Activated CD8-positive, alpha-beta memory T cell treated with anti-CD3 and anti-CD28 coated beads, Interleukin-2, amount 10 ng/mL, durations not matched to agents 7 days and 5 days (primary cell): ENCODE results near the gene INTS4. TPM values are rescaled to one million over a fixed set of nuclear protein-coding genes. Genes with fewer than 3 reads are reported as not detected.
"Not testable (repeated sequence)": the region's sequence is repeated elsewhere in the genome, so short reads cannot be mapped to it uniquely, and the experiment has no call there.

Source experiments
- ATAC-seq: fragments of 150-1000 bp; cut with Tn5 transposase; one replicate; pipeline ENCODE4 v1.10.0; 2021; ENCODE audit warnings: moderate library complexity
- CTCF ChIA-PET: fragments of 350-600 bp; sonication (Branson Sonifier 250); formaldehyde crosslinking; loops from one replicate; lab custom pipeline; 2021; ENCODE audit warnings: antibody characterized with exemption; lab: Charles Lee
- DNase-seq: peaks from one replicate; pipeline ENCODE4 v3.0.0-alpha.2; 2020
- H3K27ac Mint-ChIP-seq: one replicate; pipeline ENCODE4 v1.8.0; 2021; ENCODE audit warnings: mild to moderate bottlenecking, mixed read lengths
- H3K27me3 Mint-ChIP-seq: one replicate; pipeline ENCODE4 v1.8.0; 2021; ENCODE audit warnings: mixed read lengths
- H3K36me3 Mint-ChIP-seq: one replicate; pipeline ENCODE4 v1.8.0; 2021; ENCODE audit warnings: mild to moderate bottlenecking, mixed read lengths
- H3K4me1 Mint-ChIP-seq: one replicate; pipeline ENCODE4 v1.8.0; 2021; ENCODE audit warnings: mixed read lengths
- H3K4me3 Mint-ChIP-seq: one replicate; pipeline ENCODE4 v1.8.0; 2021; ENCODE audit warnings: mild to moderate bottlenecking, moderate library complexity, mixed read lengths
- H3K9me3 Mint-ChIP-seq: one replicate; pipeline ENCODE4 v1.8.0; 2022; ENCODE audit warnings: low read depth, mixed read lengths
- total RNA-seq, 2 experiments: library from RNA; stranded (reverse); gene quantifications; one replicate each; pipeline ENCODE4 v1.2.3, GENCODE V29; 2021

INTS4 gene
- 10 to 100 TPM; 53.9 to 57.9 TPM for total RNA-seq

DNA sequence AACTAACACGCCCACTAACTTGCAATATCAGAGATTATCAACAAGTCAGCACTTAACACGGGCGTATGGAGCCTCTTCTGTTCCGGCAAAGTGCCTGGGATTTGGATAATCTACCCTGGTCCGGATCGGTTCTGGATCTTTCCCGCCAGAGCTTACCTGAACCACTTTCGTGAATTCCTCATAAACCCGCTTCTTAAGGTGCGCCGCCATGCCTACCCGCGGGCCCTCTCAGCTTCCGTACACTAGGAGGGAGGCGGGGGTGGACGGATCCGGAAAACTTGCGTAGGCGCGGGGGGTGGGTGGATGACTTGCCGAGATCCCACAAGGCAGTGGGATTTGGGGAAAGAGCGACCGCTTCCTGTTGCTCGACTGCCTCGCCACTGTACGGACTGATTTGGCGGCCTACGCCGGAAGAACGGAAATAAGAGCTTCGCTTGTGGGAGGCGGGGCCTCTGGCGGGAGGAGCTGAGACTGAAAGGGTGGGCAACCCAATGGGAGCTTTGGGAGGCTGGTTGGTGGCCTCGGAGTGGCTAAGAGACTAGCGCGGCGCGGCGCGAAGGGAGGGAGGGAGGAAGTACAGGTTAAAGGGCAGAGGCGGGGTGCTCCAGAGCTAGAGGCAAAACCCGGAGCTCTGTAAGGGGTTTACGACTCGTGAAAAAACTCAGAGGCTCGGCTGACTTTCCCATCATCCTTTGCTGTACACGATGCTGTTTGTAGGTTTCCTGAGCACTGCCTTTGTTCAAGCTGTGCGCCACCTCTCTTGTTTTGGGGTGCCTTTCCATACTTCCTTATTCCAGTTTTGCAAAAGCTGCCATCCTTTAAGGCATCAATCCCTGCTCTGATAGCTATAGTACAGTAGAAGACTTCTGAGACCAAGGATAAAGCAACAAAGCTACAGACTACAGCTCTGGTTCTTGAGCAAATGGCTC, at the start of gene INTS4:
Gene INTS4, minus strand, starts transcription at position 235 of the 929 bp plus-strand sequence. Its CDS starts 25 bp downstream, at position 210.
- CTCF ChIA-PET: interaction anchor here (0.6 to 2.0 kb wide), 17 partner anchors 9 to 903 kb away, joined by 3 to 25 read pairs (median 3); partner anchors contain the start of genes AAMDC, GAB2, KCTD21 and RSF1
- H3K27ac Mint-ChIP-seq: peak within 1 kb of the TSS; percentile 91
- peak within 1 kb of the TSS; percentile 94 for H3K4me3 Mint-ChIP-seq
- no peaks in the 10 kb centered on the region for H3K9me3 Mint-ChIP-seq
- H3K36me3 Mint-ChIP-seq: peaks cover 1% of the 10 kb centered on the region
- no peaks in the 10 kb centered on the region for H3K27me3 Mint-ChIP-seq
- DNase-seq: peak; percentile 100
- peaks cover 24% of the 10 kb centered on the region for H3K4me1 Mint-ChIP-seq
- ATAC-seq: peak; percentile 99

DNA sequence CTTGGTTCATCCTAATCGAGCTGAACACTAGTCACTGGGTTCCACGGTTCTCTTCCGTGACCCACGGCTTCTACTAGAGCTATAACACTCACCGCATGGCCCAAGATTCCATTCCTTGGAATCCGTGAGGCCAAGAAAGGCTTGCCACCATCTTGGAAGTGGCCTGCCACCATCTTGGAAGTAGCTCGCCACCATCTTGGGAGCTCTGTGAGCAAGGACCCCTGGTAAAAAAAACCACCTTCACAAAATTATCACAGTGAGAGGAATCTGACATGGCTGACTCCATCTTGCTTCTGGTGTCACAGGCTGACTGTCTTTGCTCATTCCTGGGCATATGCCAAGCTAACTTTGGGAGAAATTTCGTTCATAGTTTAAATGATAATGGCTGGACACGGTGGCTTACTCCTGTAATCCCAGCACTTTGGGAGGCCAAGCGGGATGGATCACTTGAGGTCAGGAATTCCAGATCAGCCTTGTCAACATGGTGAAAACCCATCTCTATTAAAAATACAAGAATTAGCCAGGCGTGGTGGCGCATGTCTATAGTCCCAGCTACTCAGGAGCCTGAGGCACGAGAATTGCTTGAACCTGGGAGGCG, 47.5 kb upstream of the INTS4 start:
- CTCF ChIA-PET: no interaction called here
- no peak for ATAC-seq

GRCh38 chr11:78041380-78041719, 46.9 kb upstream of the INTS4 start:
- peaks cover 19% of the 10 kb centered on the region for H3K4me1 Mint-ChIP-seq
- CTCF ChIA-PET, H3K4me3 Mint-ChIP-seq, H3K27me3 Mint-ChIP-seq, ATAC-seq, H3K27ac Mint-ChIP-seq, DNase-seq, H3K36me3 Mint-ChIP-seq, H3K9me3 Mint-ChIP-seq: not testable (repeated sequence)

More for the DNA sequence above, 47.5 kb upstream of the INTS4 start:
- Mint-ChIP-seq H3K27me3 (no peaks in the 10 kb centered on the region), H3K27ac (no peak overlapping the region), H3K4me3 (no peak overlapping the region), H3K9me3 (no peaks in the 10 kb centered on the region), H3K36me3 (no peaks in the 10 kb centered on the region), H3K4me1 (peaks cover 22% of the 10 kb centered on the region)
- no peak for DNase-seq

DNA sequence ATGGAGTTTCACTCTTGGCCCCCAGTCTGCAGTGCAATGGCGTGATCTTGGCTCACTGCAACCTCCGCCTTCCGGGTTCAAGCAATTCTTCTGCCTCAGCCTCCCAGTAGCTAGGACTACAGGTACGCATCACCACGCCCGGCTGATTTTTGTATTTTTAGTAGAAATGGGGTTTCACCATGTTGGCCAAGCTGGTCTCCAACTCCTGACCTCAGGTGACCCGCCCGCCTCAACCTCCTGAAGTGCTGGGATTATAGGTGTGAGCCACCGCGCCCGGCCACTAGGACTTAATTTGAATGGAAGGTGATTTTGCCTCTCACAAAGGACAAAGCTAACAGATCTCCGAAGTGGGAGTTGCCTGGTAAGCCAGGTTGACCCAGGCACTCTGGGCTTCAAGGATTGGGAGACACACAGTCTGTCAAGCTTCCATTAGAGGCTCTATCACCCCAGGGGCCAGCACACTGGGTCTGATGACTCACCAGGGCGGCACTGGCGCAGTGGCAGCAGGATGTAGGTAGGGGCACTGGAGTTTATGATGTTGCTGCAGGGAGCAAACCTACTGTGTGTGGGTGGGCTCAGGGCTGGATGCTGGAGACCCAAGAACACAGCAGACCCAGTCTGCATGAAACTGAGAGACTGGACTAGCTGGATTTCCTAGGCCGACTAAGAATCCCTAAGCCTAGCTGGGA, 46.4 kb upstream of the INTS4 start:
- H3K4me3 Mint-ChIP-seq: no peak overlapping the region
- H3K36me3 Mint-ChIP-seq: no peaks in the 10 kb centered on the region
- peaks cover 15% of the 10 kb centered on the region for H3K4me1 Mint-ChIP-seq
- no peak for DNase-seq
- no peak for ATAC-seq
- no peak overlapping the region for H3K27ac Mint-ChIP-seq
- no peaks in the 10 kb centered on the region for H3K9me3 Mint-ChIP-seq
- CTCF ChIA-PET: no interaction called here
- H3K27me3 Mint-ChIP-seq: no peaks in the 10 kb centered on the region

DNA sequence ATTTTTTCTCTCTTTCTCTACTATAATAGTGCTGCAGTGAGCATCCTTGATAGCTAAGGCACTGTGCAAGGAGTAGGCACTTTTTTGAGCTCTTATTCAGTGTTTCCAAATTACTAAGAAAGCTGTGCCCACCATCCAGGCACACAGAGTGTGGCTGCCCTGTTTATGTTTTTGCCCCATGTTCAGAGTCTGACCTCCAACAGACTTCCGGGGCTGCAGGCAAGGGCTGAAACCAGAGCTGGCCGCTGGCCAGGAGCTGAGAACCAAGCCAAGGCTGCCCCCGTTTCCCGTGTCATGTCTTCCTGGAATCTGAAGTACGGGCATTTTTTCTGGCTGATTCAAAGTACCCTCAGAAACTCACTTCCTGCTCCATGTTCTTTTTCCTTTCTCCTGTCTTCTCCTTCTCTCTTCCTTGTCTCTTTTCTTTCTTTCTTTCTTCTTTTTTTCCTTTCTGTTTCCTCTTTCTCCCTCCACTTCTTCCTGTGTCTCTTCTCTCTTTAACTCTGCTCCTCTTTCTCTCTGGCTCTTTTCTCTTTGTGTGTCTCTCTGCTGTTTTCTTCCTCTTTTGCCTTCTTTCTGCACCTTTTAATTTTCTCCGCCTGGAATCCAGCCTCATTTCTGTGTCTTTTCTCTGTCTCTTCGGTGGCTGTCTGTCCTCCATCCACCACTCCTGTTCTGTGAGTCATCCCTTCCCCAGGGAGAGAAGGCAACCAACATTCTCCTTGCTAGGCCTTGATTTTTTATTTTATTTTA, 45.6 kb upstream of the INTS4 start:
- peak; percentile 66 for ATAC-seq
- Mint-ChIP-seq H3K4me3 (peak overlapping the region; percentile 62), H3K4me1 (peaks cover 10% of the 10 kb centered on the region), H3K27ac (peak overlapping the region; percentile 91), H3K9me3 (no peaks in the 10 kb centered on the region), H3K27me3 (no peaks in the 10 kb centered on the region), H3K36me3 (no peaks in the 10 kb centered on the region)
- DNase-seq: peak; percentile 57
- CTCF ChIA-PET: interaction anchor here (1.0 kb wide), 1 partner anchor 41 kb away, joined by 4 read pairs; no protein-coding TSS in a partner anchor

GRCh38 chr11:78039391-78039918, 45.0 kb upstream of the INTS4 start:
- Mint-ChIP-seq H3K4me1 (peaks cover 13% of the 10 kb centered on the region), H3K4me3 (peak overlapping the region; percentile 62), H3K9me3 (no peaks in the 10 kb centered on the region), H3K36me3 (no peaks in the 10 kb centered on the region), H3K27ac (peak overlapping the region; percentile 91), H3K27me3 (no peaks in the 10 kb centered on the region)
- ATAC-seq (peak; percentile 20), DNase-seq (no peak)
- CTCF ChIA-PET: interaction anchor here (0.7 to 1.0 kb wide), 2 partner anchors 40 to 336 kb away, joined by 3 to 4 read pairs; no protein-coding TSS in a partner anchor

DNA sequence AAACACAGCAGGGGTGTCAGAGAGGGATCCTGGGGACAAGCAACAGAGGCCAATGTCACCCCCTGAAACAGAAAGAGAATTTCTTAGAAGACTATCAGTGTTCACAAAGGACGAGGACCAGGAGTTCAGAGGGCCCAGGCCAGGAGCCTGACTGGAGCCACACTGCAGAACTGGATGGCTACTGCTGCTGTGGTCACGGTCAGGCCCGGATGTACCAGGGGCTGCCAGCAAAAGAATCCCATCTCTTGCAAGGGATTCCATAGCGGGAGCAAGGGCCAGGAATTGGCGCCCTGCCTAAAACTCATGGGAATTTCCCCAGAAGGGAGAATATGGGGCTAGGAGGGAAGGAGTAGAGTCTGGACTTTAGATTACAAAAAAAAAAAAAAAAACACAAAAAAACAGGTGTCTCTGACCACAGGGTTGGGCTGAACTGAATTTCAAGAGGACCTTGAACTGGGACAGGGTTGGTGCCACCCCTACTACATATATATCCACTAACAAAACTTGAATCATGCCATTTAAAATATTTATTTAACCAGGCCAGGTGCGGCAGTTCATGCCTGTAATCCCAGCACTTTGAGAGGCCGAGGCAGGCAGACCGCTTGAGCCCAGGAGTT, 44.3 kb upstream of the INTS4 start:
- CTCF ChIA-PET: interaction anchor here (0.7 kb wide), 1 partner anchor 336 kb away, joined by 3 read pairs; no protein-coding TSS in a partner anchor
- Mint-ChIP-seq H3K4me3 (no peak overlapping the region), H3K36me3 (no peaks in the 10 kb centered on the region), H3K27me3 (no peaks in the 10 kb centered on the region), H3K4me1 (peaks cover 14% of the 10 kb centered on the region), H3K9me3 (no peaks in the 10 kb centered on the region), H3K27ac (no peak overlapping the region)
- no peak for DNase-seq
- ATAC-seq: no peak

- CTCF ChIA-PET: interaction anchor here (0.5 to 2.0 kb wide), 3 partner anchors 8 to 28 kb away, joined by 3 to 5 read pairs (median 3); no protein-coding TSS in a partner anchor
- Mint-ChIP-seq H3K9me3 (no peaks in the 10 kb centered on the region), H3K4me1 (peaks cover 14% of the 10 kb centered on the region), H3K27me3 (no peaks in the 10 kb centered on the region), H3K27ac (no peak overlapping the region), H3K4me3 (no peak overlapping the region), H3K36me3 (no peaks in the 10 kb centered on the region)
- DNase-seq: no peak
- no peak for ATAC-seq
These were observed 43.6 kb upstream of the INTS4 start for GRCh38 chr11:78037825-78038620.

DNA sequence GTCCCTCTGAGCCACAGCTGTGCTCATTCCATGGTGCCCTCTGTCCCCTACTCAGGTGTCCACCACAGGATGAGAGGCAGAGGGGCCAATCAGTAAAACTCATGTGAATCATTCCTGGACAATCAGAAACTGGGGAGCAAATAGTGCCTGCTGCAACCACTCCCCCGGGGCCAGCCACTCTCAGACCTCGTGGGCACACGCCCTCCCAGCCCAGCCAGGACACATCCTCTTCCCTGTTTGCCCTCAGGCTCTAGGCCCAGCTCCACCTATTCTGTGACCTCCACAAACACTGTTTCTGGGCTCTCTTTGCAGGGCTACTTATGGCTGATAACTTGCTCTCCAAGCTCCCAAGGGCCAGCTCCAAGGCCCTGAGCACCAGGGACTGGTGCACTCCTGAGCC, 42.6 kb upstream of the INTS4 start:
- Mint-ChIP-seq H3K27ac (no peak overlapping the region), H3K36me3 (no peaks in the 10 kb centered on the region), H3K9me3 (no peaks in the 10 kb centered on the region), H3K27me3 (no peaks in the 10 kb centered on the region), H3K4me1 (peaks cover 14% of the 10 kb centered on the region), H3K4me3 (no peak overlapping the region)
- DNase-seq (no peak), ATAC-seq (no peak)
- CTCF ChIA-PET: interaction anchor here (0.6 to 2.0 kb wide), 2 partner anchors 9 to 18 kb away, joined by 3 to 5 read pairs; no protein-coding TSS in a partner anchor

GRCh38 chr11:78036313-78036712, 41.8 kb upstream of the INTS4 start:
- DNase-seq (no peak), ATAC-seq (no peak)
- CTCF ChIA-PET: interaction anchor here (2.0 kb wide), 1 partner anchor 10 kb away, joined by 5 read pairs; no protein-coding TSS in a partner anchor
- Mint-ChIP-seq H3K27me3 (no peaks in the 10 kb centered on the region), H3K36me3 (no peaks in the 10 kb centered on the region), H3K27ac (no peak overlapping the region), H3K9me3 (no peaks in the 10 kb centered on the region), H3K4me1 (peaks cover 14% of the 10 kb centered on the region), H3K4me3 (no peak overlapping the region)

DNA sequence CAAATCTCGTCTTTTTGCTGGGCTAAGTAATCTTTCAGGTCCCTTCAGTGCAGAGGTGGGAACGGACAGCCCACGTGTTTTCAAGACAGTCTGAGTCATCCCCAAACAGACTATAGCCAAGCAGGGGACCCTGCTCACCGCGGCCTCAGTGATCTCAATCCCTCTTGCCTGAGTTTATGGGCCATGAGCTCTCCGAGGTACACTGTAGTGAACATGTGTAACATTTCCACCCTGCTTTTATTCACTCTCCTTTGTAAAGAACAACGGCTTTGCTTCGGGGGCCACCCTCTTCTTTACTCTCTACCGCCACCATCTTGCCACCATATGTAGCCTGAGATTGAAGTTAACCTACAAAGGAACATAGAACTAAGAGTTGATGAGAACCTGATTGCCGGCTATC, 40.2 kb upstream of the INTS4 start:
- CTCF ChIA-PET: interaction anchor here (0.9 to 1.8 kb wide), 2 partner anchors 12 to 13 kb away, joined by 3 to 7 read pairs; no protein-coding TSS in a partner anchor
- Mint-ChIP-seq H3K27me3 (peaks cover 4% of the 10 kb centered on the region), H3K9me3 (no peaks in the 10 kb centered on the region), H3K4me1 (peaks cover 6% of the 10 kb centered on the region), H3K27ac (no peak overlapping the region), H3K4me3 (no peak overlapping the region), H3K36me3 (no peaks in the 10 kb centered on the region)
- ATAC-seq: no peak
- DNase-seq: no peak
